GM12801 (cell line): ENCODE measurements around the gene MARF1.

Source experiments
- CTCF ChIP-seq: IDR thresholded peaks from one replicate; pipeline ENCODE4 v1.5.1; 2011; ENCODE audit warnings: control low read depth; ENCODE audit not compliant: insufficient read length; ENCODE audit errors: extremely low read depth

The MARF1 gene

GRCh38 chr16:15676506-15676905, 33.6 kb upstream of the MARF1 start:
- TF ChIP-seq CTCF, result no peak

DNA sequence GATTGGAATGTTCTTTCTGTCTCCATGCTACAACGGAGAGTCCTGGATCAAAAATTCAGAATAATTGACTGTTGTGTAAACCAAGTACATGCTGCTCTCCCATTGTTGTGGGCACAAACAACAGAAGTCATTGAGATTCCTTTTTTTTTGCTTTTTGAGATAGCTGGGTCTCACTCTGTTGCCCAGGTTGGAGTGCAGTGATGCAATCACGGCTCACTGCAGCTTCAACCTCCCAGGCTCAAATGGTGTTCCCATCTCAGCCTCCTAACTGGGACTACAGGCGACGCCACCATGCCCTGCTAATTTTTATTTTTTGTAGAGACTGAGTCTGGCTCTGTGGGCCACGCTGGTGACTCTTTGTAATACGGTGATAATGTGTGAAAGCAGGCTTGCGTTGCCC, 31.6 kb upstream of the MARF1 start:
- no peak for TF ChIP-seq CTCF

DNA sequence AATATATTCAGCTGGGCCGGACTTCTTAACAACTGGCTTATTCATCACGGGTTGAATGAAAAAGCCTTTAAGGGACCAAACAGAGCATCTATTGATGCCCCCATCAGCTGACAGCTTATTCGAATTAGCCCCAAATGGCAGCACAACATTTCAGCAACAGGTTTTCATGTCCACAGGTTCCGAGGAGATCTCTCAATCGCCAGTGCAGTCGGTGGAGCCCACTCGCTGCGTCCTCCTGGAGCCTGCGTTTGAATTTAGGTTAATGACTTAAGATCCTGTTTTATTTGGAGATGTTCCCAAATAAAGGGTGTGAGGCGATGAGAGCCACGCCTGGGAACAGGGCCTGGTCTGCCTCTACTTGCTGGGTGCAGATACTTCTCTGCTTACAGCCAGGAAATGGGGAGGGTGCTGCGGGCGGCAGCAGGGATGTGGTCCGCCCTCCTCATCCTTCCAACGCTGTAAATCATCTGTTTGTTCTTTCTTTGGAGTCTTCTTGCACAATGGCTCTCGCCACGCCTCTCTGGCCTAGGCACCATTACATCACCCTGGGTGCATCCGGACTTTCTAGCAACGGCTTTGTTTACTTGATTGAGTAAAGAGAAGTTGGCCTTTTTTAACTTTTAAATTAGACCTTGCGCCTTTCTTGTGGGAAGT, 29.7 kb upstream of the MARF1 start:
- TF ChIP-seq CTCF, result no peak

GRCh38 chr16:15671530-15672117, 28.7 kb upstream of the MARF1 start:
- TF ChIP-seq CTCF, result no peak

- no peak for TF ChIP-seq CTCF
Measured at GRCh38 chr16:15667091-15667742, 24.3 kb upstream of the MARF1 start.

DNA sequence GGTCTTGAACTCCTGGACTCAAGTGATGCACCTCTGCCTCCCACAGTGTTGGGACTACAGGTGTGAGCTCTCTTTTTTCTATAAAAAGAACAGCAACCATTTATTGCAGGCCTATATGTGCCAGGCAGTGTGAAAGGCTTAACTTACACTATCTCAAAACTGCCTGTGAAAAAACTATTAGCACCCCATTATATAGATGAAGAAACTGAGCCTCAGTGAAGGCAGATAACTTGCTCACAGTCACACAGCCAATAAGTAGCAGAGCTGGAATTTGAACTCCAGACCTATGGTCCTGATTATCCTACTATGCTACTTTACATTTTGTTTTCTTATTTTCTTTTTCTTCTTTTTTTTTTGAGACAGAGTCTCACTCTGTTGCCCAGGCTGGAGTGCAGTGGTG, 22.2 kb upstream of the MARF1 start:
- no peak for TF ChIP-seq CTCF

DNA sequence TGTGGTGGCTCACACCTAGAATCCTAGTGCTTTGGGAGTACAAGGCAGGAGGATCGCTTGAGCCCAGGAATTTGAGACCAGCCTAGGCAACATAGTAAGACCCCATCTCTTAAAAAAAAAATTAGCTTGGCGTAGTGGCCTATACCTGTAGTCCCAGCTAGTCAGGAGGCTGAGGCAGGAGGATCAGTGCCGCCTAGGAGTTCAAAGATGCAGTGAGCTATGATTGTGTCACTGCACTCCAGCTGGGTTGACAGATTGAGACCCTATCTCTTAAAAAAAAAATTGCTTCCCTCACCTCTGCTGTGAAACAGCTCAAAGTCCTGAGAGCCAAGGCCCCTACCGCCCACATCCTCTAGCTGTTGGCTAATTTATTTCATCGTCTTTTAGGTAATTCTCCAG, 17.2 kb upstream of the MARF1 start:
- TF ChIP-seq CTCF, result no peak
